GM21360 (cell line): ENCODE results near the gene SLC44A2.

ENCODE experiments used
- ATAC-seq: cut with Tn5 transposase; IDR thresholded peaks from one replicate; pipeline ENCODE4 v1.9.1; 2021; ENCODE audit warnings: mild to moderate bottlenecking, moderate library complexity; ENCODE audit not compliant: unreplicated experiment

The SLC44A2 gene

GRCh38 chr19:10680545-10681135, 55.3 kb downstream of the SLC44A2 start:
- no peak for ATAC-seq

- no peak for ATAC-seq
Observed at GRCh38 chr19:10681658-10682057, 56.3 kb downstream of the SLC44A2 start.

GRCh38 chr19:10682397-10683063, 57.2 kb downstream of the SLC44A2 start:
- ATAC-seq: no peak

- no peak for ATAC-seq
Observed at GRCh38 chr19:10683064-10683426, 57.7 kb downstream of the SLC44A2 start.

GRCh38 chr19:10683582-10683981, 58.2 kb downstream of the SLC44A2 start:
- no peak for ATAC-seq

GRCh38 chr19:10685210-10685609, 59.9 kb downstream of the SLC44A2 start:
- ATAC-seq: no peak

- ATAC-seq: no peak
Observed at GRCh38 chr19:10686193-10686592, 60.8 kb downstream of the SLC44A2 start.

- ATAC-seq: no peak
Observed at GRCh38 chr19:10686661-10687517, 61.5 kb downstream of the SLC44A2 start.

GRCh38 chr19:10687518-10688288, 62.4 kb downstream of the SLC44A2 start:
- ATAC-seq: no peak

GRCh38 chr19:10688545-10689280, 63.4 kb downstream of the SLC44A2 start:
- ATAC-seq: no peak

- no peak for ATAC-seq
Observed at GRCh38 chr19:10690341-10690781, 65.0 kb downstream of the SLC44A2 start.

- no peak for ATAC-seq
Observed at GRCh38 chr19:10691178-10691881, 66.0 kb downstream of the SLC44A2 start.

- ATAC-seq: no peak
Observed at GRCh38 chr19:10691883-10692282, 66.5 kb downstream of the SLC44A2 start.

GRCh38 chr19:10692673-10693264, 67.4 kb downstream of the SLC44A2 start:
- no peak for ATAC-seq
